ENCODE data around the gene SEC24B. TPM values are rescaled to one million over a fixed set of nuclear protein-coding genes. Genes with fewer than 3 reads are reported as not detected.

The SEC24B gene
- total and polyA plus RNA-seq, 9 donors, result 17.2 to 40.7 (median 33.8) TPM

GRCh38 chr4:109424093-109424841 is 9.3 kb upstream of the SEC24B start:
- H3K4me1 ChIP-seq (ENCODE audit: insufficient read depth), result no peaks in the 10 kb centered on the region
- WGBS, 3 donors, result 80 to 86% (median 85%) methylated on average over 19 of the region's 19 CpGs
- TF ChIP-seq POLR2A (IDR thresholded peaks at IDR 0.05), result no peak
- TF ChIP-seq EP300 (IDR thresholded peaks at IDR 0.05), result no peak
- no peak for TF ChIP-seq CTCF (IDR thresholded peaks at IDR 0.05)
- no peak for DNase-seq
- intact Hi-C loops (cut with DNase I), result loop anchor here (5.0 to 10.0 kb wide), 6 partner anchors 398 to 561 kb away; partner anchors contain the start of gene RRH (in 3 of the 4)
- H3K27ac ChIP-seq, result no peak overlapping the region
- H3K9me3 ChIP-seq, result no peaks in the 10 kb centered on the region
- no peaks in the 10 kb centered on the region for H3K27me3 ChIP-seq
- H3K4me3 ChIP-seq, result no peak overlapping the region
- H3K36me3 ChIP-seq, result no peaks in the 10 kb centered on the region

- H3K9me3 ChIP-seq, result no peaks in the 10 kb centered on the region
- 82 to 83% (median 83%) methylated on average over 4 of the region's 4 CpGs for WGBS, 3 donors
- H3K27me3 ChIP-seq, result no peaks in the 10 kb centered on the region
- no peaks in the 10 kb centered on the region for H3K36me3 ChIP-seq
- DNase-seq, result no peak
- no peak overlapping the region for H3K4me3 ChIP-seq
- intact Hi-C loops (cut with DNase I), result loop anchor here in 2 of 4 donors (10.0 kb wide), 2 partner anchors 549 to 559 kb away; no protein-coding TSS in a partner anchor
- H3K4me1 ChIP-seq (ENCODE audit: insufficient read depth), result no peaks in the 10 kb centered on the region
- no peak overlapping the region for H3K27ac ChIP-seq
- TF ChIP-seq EP300 (IDR thresholded peaks at IDR 0.05), result no peak
Measured at GRCh38 chr4:109425405-109425804, 8.2 kb upstream of the SEC24B start.

- DNase-seq, result no peak
- no peak for TF ChIP-seq POLR2A (IDR thresholded peaks at IDR 0.05)
- TF ChIP-seq CTCF (IDR thresholded peaks at IDR 0.05), result no peak
- no peak for TF ChIP-seq EP300 (IDR thresholded peaks at IDR 0.05)
- Histone ChIP-seq H3K36me3 (no peaks in the 10 kb centered on the region), H3K9me3 (no peaks in the 10 kb centered on the region), H3K4me1 (ENCODE audit: insufficient read depth) (peaks cover 3% of the 10 kb centered on the region), H3K4me3 (no peak overlapping the region), H3K27me3 (no peaks in the 10 kb centered on the region), H3K27ac (no peak overlapping the region)
- WGBS, 3 donors, result 86 to 91% (median 86%) methylated on average over 1 of the region's 1 CpG
- intact Hi-C loops (cut with DNase I), result loop anchor here in 2 of 4 donors (10.0 kb wide), 2 partner anchors 545 to 555 kb away; no protein-coding TSS in a partner anchor
Measured at GRCh38 chr4:109429545-109429944, 4.1 kb upstream of the SEC24B start.

GRCh38 chr4:109432203-109432602 is 1.4 kb upstream of the SEC24B start:
- no peak for TF ChIP-seq CTCF (IDR thresholded peaks at IDR 0.05)
- no peak for TF ChIP-seq EP300 (IDR thresholded peaks at IDR 0.05)
- TF ChIP-seq POLR2A (IDR thresholded peaks at IDR 0.05), result no peak
- WGBS, 3 donors, result 53 to 80% (median 79%) methylated on average over 1 of the region's 1 CpG
- Histone ChIP-seq H3K27ac (peak overlapping the region in 1 of 2 donors; percentile 97), H3K36me3 (no peaks in the 10 kb centered on the region), H3K4me3 (no peak overlapping the region), H3K9me3 (no peaks in the 10 kb centered on the region), H3K4me1 (ENCODE audit: insufficient read depth) (peaks cover 9% of the 10 kb centered on the region), H3K27me3 (no peaks in the 10 kb centered on the region)
- intact Hi-C loops (cut with DNase I), result loop anchor here in 3 of 4 donors (5.0 to 10.0 kb wide), 6 partner anchors 130 to 385 kb away; partner anchors contain the start of genes CASP6 (in 1 of the 3), GAR1 (in 1 of the 3), MCUB (in 1 of the 3) and PLA2G12A (in 1 of the 3)
- DNase-seq, result no peak

GRCh38 chr4:109432696-109433095 is 919 bp upstream of the SEC24B start:
- no peaks in the 10 kb centered on the region for H3K27me3 ChIP-seq
- no peak for TF ChIP-seq POLR2A (IDR thresholded peaks at IDR 0.05)
- TF ChIP-seq CTCF (IDR thresholded peaks at IDR 0.05), result no peak
- 4 to 9% (median 7%) methylated on average over 3 of the region's 3 CpGs for WGBS, 3 donors
- peaks cover 9% of the 10 kb centered on the region for H3K4me1 ChIP-seq (ENCODE audit: insufficient read depth)
- H3K9me3 ChIP-seq, result no peaks in the 10 kb centered on the region
- intact Hi-C loops (cut with DNase I), result loop anchor here in 3 of 4 donors (5.0 to 10.0 kb wide), 6 partner anchors 130 to 385 kb away; partner anchors contain the start of genes CASP6 (in 1 of the 3), GAR1 (in 1 of the 3), MCUB (in 1 of the 3) and PLA2G12A (in 1 of the 3)
- H3K27ac ChIP-seq, result peak overlapping the region in 1 of 2 donors; percentile 97
- peak overlapping the region; percentile 62 for H3K4me3 ChIP-seq
- DNase-seq, result no peak
- no peaks in the 10 kb centered on the region for H3K36me3 ChIP-seq

Measured in ovary (tissue), 9 donors.